ENCODE results near the gene RAB9A.
"Not testable (repeated sequence)": the region's sequence is repeated elsewhere in the genome, so short reads cannot be mapped to it uniquely, and the experiment has no call there.

The RAB9A gene, protein sequence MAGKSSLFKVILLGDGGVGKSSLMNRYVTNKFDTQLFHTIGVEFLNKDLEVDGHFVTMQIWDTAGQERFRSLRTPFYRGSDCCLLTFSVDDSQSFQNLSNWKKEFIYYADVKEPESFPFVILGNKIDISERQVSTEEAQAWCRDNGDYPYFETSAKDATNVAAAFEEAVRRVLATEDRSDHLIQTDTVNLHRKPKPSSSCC
- long read RNA-seq, transcript RAB9A-203 (2 exons, 737 nt), result minor isoform, 26 of 71 reads
- long read RNA-seq, transcript RAB9A-202 (3 exons, 2,039 nt), result major isoform, 34 of 71 reads
- long read RNA-seq, transcript RAB9A-201 (3 exons, 393 nt), result minor isoform, 5 of 71 reads
- long read RNA-seq, partial matches to known transcripts, result 0 of 71 reads
- long read RNA-seq, other reads (novel, unspliced or antisense), result 6 of 71 reads

- H3K4me3 ChIP-seq (replicated peaks; ENCODE audit: insufficient read depth, low read length), result peak within 1 kb of the TSS; percentile 65
- TF ChIP-seq GABPA (IDR thresholded peaks at IDR 0.05; ENCODE audit: low read depth) (no peak), POLR2AphosphoS5 (IDR thresholded peaks at IDR 0.05; ENCODE audit: low read depth) (peak; percentile 52; the same call in 1 of the 2 replicates)
- peak; percentile 57 to 75 for DNase-seq (ENCODE audit: low read depth in 1 of 2, low spot score in 1 of 2)
- peaks cover 3% of the 10 kb centered on the region for H3K27me3 ChIP-seq (ENCODE audit: insufficient read depth, poor library complexity, severe bottlenecking)
- peak within 1 kb of the TSS; percentile 71 for H3K27ac ChIP-seq (replicated peaks)
These were observed at the start of gene RAB9A for GRCh38 chrX:13688958-13689740. TSS of gene RAB9A (plus strand) at chrX:13689128. CDS start at chrX:13708747, 19,619 bp downstream.

- not testable (repeated sequence) for H3K27me3 ChIP-seq (ENCODE audit: insufficient read depth, poor library complexity, severe bottlenecking); H3K4me3 ChIP-seq (replicated peaks; ENCODE audit: insufficient read depth, low read length); H3K27ac ChIP-seq (replicated peaks)
These were observed 47.2 kb upstream of the RAB9A start for GRCh38 chrX:13641684-13642083.

GRCh38 chrX:13645464-13646153, 43.3 kb upstream of the RAB9A start:
- Histone ChIP-seq H3K4me3 (replicated peaks; ENCODE audit: insufficient read depth, low read length) (no peak overlapping the region), H3K27ac (replicated peaks) (no peak overlapping the region), H3K27me3 (ENCODE audit: insufficient read depth, poor library complexity, severe bottlenecking) (no peaks in the 10 kb centered on the region)
- no peak for DNase-seq (ENCODE audit: low read depth in 1 of 2, low spot score in 1 of 2)
- TF ChIP-seq GABPA (IDR thresholded peaks at IDR 0.05; ENCODE audit: low read depth), result no peak
- TF ChIP-seq REST (IDR thresholded peaks at IDR 0.05; ENCODE audit: insufficient replicate concordance, low read depth), result no peak
- TF ChIP-seq SPI1 (IDR thresholded peaks at IDR 0.05; ENCODE audit: borderline replicate concordance, low read depth), result no peak
- TF ChIP-seq POLR2AphosphoS5 (IDR thresholded peaks at IDR 0.05; ENCODE audit: low read depth), result no peak
- TF ChIP-seq CTCF (IDR thresholded peaks at IDR 0.05; ENCODE audit: insufficient read depth, low read length), result no peak

More at GRCh38 chrX:13641684-13642083, 47.2 kb upstream of the RAB9A start:
- not testable (repeated sequence) for DNase-seq (ENCODE audit: low read depth in 1 of 2, low spot score in 1 of 2)

- DNase-seq (ENCODE audit: low read depth in 1 of 2, low spot score in 1 of 2), result peak in 1 of 2 experiments; percentile 51
- TF ChIP-seq GABPA (IDR thresholded peaks at IDR 0.05; ENCODE audit: low read depth) (no peak), SPI1 (IDR thresholded peaks at IDR 0.05; ENCODE audit: borderline replicate concordance, low read depth) (no peak), REST (IDR thresholded peaks at IDR 0.05; ENCODE audit: insufficient replicate concordance, low read depth) (no peak), POLR2AphosphoS5 (IDR thresholded peaks at IDR 0.05; ENCODE audit: low read depth) (no peak), CTCF (IDR thresholded peaks at IDR 0.05; ENCODE audit: insufficient read depth, low read length) (peak; percentile 47)
These were observed 42.8 kb upstream of the RAB9A start for GRCh38 chrX:13646154-13646549.

More at GRCh38 chrX:13646154-13646549, 42.8 kb upstream of the RAB9A start:
- H3K27ac ChIP-seq (replicated peaks), result no peak overlapping the region
- no peaks in the 10 kb centered on the region for H3K27me3 ChIP-seq (ENCODE audit: insufficient read depth, poor library complexity, severe bottlenecking)
- no peak overlapping the region for H3K4me3 ChIP-seq (replicated peaks; ENCODE audit: insufficient read depth, low read length)

Measured in HL-60 (cell line).